Activated CD8-positive, alpha-beta memory T cell treated with anti-CD3 and anti-CD28 coated beads, Interleukin-2, amount 50 U/mL, for 24 hours (primary cell): ENCODE data around the gene IL21R.
A peak's percentile ranks its signal among the peaks of the same experiment; 100 is the strongest.
"Not testable (repeated sequence)": the region's sequence is repeated elsewhere in the genome, so short reads cannot be mapped to it uniquely, and the experiment has no call there.

Source experiments
- DNase-seq: peaks from one replicate; pipeline ENCODE4 v3.0.0-alpha.2; 2020; ENCODE audit errors: extremely low read depth

The IL21R gene

DNA sequence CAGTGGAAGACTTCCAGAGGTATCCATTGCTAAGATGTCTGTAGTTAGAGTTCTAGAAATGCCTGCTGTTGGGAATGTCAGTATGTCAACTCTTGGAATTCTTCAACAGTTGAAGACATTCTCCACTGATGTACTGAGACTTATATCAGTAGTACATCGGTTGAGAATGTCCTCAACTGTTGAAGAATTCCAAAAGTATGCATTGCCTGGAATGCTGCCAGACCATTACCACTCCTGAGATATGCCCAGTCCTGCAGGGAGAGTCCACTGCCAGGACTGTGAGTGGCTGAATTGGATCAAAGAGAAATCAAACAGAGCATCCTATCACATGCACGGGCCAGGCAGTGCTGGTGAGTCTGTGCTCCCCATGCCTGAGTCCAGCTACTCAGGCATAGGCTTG, 42.0 kb downstream of the IL21R start:
- no peak for DNase-seq

DNA sequence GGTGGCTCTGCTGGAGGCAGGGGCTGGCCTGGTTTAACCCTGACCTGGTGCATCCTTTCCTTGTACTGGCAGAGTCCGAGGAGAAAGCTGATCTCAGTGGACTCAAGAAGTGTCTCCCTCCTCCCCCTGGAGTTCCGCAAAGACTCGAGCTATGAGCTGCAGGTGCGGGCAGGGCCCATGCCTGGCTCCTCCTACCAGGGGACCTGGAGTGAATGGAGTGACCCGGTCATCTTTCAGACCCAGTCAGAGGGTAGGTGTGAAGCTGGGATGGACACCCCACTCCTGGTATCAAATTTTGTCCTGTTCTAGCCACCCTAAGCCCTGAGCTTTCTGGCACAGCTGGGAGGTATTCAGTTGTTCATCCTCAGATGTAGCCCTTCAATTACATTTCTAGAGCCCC, 42.5 kb downstream of the IL21R start:
- DNase-seq: no peak

DNA sequence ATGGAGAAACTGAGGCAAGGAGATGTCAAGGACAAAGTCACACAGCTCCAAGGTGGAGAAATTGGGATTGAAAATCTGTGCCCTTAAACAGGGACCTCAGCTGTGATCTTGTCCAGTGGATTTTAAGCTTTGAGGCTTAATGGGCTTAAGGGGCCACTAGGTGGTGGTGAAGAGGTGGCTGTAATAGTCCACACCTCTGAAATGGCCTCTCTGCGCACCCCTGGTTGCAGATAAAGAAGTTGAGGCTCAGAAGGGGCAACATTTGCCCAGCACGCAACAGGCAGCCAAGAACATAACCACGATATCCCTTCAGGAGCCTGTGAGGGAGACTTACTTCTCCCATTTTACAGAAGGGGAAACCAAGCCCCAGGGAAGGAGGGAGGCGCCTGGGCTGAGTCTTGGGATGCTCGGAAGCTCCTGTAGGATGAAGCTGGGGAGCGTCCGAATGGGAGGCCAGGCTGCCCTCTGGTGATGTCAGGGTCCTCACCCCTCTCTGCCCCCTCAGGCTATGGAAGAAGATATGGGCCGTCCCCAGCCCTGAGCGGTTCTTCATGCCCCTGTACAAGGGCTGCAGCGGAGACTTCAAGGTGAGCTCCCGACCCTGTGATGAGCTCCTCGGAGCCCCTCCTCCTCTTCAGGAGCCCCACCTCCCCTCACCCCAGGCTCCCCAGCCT, 43.7 kb downstream of the IL21R start:
- no peak for DNase-seq

DNA sequence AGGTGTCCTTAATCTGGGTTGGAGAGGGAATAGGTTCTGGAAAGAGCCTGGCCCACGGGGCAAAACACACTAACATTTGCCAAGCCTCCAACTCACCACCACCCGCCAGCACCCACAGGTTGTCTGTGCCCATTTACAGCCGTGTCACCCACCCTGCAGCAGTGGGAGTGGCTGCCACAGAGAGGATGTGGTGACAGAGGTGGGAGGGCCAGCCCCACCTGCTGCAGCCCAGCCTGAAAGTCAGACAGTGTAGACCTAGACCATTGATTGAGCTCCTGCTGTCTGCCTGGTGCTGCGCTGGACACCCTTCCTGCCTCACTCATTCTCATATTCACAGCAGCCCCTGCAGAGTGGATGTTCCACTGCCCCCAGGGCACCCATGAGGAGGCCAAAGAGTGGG, 44.7 kb downstream of the IL21R start:
- peak; percentile 39 for DNase-seq

DNA sequence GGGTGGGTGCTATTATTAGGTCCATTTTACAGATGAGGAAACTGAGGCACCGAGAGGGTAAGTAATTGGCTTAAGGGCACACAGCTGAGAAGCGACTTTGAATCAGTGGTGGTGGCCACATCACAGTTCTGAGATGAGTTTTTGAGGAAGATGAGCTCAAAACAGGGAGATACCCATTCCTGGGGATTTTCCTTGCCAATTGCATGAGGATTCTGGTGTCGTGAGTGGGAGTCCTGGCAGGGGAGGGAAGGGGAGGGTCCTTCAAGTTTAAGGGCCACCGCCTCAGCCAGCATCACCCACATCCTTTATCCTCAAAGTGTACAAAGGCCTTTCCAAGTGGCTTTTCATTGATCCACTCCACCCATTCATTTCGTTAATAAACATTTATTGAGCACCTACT, 45.3 kb downstream of the IL21R start:
- no peak for DNase-seq

DNA sequence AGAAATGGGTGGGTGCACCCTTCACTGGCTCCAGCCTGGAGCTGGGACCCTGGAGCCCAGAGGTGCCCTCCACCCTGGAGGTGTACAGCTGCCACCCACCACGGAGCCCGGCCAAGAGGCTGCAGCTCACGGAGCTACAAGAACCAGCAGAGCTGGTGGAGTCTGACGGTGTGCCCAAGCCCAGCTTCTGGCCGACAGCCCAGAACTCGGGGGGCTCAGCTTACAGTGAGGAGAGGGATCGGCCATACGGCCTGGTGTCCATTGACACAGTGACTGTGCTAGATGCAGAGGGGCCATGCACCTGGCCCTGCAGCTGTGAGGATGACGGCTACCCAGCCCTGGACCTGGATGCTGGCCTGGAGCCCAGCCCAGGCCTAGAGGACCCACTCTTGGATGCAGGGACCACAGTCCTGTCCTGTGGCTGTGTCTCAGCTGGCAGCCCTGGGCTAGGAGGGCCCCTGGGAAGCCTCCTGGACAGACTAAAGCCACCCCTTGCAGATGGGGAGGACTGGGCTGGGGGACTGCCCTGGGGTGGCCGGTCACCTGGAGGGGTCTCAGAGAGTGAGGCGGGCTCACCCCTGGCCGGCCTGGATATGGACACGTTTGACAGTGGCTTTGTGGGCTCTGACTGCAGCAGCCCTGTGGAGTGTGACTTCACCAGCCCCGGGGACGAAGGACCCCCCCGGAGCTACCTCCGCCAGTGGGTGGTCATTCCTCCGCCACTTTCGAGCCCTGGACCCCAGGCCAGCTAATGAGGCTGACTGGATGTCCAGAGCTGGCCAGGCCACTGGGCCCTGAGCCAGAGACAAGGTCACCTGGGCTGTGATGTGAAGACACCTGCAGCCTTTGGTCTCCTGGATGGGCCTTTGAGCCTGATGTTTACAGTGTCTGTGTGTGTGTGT, 46.8 kb downstream of the IL21R start:
- no peak for DNase-seq

DNA sequence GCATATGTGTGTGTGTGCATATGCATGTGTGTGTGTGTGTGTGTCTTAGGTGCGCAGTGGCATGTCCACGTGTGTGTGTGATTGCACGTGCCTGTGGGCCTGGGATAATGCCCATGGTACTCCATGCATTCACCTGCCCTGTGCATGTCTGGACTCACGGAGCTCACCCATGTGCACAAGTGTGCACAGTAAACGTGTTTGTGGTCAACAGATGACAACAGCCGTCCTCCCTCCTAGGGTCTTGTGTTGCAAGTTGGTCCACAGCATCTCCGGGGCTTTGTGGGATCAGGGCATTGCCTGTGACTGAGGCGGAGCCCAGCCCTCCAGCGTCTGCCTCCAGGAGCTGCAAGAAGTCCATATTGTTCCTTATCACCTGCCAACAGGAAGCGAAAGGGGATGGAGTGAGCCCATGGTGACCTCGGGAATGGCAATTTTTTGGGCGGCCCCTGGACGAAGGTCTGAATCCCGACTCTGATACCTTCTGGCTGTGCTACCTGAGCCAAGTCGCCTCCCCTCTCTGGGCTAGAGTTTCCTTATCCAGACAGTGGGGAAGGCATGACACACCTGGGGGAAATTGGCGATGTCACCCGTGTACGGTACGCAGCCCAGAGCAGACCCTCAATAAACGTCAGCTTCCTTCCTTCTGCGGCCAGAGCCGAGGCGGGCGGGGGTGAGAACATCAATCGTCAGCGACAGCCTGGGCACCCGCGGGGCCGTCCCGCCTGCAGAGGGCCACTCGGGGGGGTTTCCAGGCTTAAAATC, 47.6 kb downstream of the IL21R start:
- DNase-seq: peak; percentile 58

DNA sequence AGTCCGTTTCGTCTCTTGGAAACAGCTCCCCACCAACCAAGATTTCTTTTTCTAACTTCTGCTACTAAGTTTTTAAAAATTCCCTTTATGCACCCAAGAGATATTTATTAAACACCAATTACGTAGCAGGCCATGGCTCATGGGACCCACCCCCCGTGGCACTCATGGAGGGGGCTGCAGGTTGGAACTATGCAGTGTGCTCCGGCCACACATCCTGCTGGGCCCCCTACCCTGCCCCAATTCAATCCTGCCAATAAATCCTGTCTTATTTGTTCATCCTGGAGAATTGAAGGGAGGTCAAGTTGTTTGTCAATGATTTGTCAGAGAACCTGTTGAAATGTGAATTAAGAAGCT, 48.2 kb downstream of the IL21R start:
- DNase-seq: no peak

DNA sequence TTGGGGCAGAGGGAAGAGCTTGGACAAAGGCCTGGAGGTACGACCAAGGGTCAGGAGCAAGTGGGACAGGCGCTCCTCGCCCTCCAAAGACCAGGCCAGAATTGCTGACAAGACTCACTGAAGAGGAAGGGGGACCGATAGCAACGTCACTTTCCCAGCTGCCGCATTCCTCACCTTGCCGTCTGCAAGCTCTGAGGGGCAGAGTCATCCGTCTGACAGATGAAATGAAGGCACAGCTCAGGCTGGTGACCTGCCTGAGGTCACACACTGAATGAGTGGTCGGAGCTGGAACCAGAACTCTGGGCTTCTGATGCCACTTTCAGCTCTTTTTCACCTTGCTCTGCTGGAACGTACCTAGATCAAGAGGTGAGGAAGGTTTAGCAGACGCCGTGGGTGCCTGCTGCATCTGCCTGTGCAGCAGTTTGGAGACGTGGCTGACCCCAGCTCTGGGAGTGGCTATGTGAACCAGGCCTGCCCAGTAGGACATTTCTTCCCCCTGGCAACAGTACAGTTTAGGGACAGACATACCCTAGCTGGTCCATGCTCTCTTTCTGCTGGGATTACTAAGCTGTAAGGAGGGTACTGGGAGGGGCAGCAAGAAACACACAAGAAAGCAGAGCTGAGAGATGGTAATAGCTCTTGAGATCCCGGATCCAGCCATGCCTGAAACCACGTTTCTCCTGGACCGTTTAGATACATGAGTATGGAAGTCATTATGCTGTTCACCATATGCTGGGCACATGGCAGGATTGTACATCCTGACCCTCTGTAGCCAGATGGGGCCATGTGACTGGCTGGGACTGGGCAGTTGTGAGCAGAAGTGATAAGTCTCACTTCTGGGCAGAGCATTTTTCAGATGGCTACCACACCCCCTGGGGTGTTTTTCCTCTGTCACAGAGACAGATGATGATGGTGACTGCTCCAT, 50.9 kb downstream of the IL21R start:
- DNase-seq: no peak

DNA sequence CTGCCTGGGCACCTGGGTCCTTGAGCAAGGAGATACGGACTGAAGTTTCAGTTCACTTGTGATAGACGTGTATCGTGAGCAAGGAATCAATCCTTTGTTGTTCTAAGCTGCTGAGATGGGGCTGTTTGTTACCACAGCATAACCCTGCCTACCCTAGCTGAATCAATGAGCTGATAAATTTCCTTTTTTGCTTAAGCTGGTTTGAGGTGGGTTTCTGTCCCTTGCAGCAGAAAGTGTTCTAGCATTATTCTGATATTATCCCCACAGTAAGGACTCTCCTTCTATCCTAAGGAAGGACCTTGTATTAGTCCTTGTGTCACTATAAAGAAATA, 51.5 kb downstream of the IL21R start:
- DNase-seq: no peak

DNA sequence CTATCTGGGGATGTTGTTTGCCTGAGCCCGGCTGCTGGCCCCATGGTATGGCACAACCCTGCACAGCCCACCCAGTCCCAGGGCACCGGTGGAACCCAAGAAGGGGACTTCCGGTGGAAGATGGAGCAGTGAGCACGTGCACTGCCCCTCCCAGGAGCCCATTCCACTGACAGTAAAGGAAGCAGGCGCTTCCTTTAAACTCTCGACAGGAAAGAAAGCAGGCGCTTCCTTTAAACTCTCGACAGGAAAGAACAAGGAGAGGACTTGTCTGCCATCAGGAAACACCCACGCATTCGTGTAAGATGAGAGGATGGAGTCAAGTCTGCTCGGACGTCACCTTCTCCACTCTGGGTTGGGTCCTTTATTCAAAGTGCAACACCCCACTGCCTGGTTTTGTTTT, 53.7 kb downstream of the IL21R start:
- no peak for DNase-seq

DNA sequence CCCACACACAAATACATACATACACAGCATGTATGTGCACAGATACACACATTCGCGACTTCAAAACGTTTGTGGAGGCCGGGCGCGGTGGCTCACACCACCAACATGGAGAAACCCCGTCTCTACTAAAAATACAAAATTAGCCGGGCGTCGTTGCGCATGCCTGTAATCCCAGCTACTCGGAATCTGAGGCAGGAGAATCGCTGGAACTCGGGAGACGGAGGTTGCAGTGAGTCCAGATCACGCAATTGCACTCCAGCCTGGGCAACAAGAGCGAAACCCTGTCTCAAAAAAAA, 55.6 kb downstream of the IL21R start:
- DNase-seq: not testable (repeated sequence)

DNA sequence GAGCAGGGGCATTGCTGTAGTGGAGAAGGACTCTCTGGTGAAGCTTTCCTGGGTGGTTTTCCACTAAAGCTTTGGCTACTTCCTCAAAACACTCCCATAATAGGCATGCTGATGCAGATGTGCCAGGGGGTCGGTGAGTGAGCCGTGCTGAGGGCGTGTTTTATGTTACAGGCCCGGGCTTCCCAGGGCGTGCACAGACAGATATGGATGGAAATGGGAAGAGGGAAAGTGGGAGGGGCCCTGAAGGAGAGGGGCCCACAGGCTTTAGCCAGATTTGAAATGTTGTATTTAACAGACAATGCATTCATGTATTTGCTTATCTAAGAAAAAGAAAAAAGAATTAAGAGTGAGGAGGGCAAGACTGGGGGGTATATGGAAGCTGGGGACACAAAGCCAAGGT, 56.3 kb downstream of the IL21R start:
- no peak for DNase-seq

DNA sequence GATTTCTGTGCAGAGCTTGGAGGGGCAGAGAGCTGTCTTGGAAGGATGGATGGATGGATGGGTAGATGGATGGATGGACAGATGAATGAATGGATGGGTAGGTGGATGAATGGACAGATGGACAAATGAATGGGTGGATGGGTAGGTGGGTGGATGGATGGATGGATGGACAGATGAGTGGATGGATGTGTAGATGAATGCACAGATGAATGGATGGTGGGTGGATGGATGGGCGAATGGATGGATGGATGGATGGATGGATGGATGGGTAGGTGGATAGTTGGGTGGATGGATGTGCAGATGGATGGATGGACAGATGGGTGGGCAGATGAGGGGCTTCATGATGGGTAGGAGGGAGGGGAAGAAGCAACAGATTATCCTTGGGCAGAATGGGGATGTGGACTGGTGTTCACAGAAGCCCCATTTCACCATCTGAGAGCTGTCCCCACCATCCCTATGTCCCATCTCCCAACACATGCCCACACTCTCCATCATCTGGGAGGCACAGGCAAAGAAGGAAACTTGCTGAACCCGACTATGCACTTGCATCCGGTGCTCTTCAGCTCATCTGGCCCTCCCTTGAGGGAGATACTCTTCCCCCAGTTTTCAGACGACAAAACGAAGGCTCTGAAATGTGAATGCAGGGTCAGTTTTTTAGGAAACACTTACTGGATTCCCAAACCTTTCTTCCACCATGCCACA, 57.2 kb downstream of the IL21R start:
- DNase-seq: no peak

DNA sequence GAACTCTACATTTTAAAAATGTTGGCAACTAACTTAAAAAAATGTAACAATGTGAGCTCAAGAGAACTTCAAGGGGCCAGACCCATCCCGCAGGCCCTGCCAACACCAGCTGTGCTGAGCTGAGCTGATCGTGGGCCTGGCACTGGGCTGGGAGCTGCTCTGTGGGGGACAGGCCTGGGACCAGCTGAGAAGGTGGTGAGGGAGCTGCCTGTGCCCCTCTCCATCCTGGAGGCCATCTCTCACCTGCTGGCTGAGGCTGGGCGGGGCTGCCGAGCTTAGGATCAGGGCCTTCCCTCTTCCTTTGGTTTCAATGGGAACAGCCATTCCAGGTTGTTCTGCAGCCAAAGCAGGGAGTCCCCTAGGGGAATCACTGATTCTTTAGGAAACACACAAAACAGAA, 58.2 kb downstream of the IL21R start:
- no peak for DNase-seq

DNA sequence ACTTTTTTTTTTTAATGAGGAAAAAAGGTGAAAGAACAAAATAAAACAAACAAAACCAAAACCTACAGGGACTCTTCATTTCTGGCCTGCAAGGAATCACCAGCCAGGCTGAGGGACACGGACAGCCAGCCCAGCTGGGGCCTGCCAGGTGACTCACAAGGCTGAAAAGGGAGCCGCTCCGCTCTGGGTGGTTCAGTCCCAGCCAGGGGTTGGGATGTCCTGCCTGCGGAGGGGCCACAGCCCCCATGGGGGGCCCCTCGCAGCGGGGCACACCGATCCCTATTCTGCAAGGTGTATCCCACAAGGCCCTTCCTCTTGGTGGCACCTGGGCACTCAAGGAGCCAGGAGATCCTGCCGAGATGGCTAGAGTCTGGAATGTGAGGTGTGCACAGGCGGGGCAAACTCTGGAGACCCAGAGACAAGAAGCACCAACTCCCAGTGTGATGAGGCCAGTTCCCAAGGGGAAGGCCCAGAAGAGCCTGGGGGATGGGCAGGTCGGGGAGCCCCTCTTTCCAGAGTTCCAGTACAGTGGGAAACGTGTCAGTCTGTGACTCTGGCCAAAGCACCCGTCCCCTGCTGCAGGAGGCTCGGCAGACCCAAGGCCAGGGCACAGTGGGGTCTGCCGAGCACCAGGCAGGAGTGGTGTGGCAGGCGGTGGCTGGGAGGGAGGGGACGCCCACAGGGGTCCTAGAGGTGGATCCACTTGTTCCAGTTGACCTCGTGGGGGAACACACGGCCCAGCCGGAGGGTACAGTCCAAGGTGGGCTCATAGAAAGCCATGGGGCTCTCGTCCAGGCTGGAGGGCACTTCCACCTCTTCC, 58.9 kb downstream of the IL21R start:
- DNase-seq: no peak

DNA sequence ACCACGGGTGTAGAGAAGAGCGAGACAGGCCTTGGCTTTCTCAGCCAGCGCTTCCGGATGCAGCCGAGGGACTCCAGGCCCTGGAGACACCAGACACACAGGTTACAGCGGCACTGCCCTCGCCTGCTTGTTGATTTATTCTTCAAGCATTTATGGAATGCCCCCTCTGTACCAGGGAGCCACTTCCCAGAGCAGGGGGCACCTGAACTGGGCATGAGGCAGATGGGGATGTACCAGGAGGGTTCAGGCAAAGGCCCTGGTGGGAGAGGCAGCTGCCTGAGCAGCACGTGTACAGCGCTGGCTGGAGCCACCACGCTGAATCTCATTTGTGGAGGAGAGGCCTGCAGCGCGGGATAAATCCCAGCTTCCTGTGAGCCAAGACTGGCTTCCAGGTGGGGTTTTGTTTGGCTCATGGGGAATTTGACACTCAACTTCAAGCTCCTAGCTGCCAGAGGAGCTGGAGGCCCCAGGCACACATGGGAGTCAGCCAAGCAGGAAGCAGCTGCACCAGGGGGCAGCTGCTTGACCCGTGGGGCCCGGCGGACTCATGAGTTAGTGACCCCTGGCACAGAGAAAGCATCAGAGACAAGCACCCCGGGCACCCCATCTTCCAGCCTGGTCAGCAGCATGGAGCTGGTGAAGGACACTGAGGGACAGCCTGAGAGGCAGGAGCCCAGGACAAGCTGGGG, 59.7 kb downstream of the IL21R start:
- no peak for DNase-seq

DNA sequence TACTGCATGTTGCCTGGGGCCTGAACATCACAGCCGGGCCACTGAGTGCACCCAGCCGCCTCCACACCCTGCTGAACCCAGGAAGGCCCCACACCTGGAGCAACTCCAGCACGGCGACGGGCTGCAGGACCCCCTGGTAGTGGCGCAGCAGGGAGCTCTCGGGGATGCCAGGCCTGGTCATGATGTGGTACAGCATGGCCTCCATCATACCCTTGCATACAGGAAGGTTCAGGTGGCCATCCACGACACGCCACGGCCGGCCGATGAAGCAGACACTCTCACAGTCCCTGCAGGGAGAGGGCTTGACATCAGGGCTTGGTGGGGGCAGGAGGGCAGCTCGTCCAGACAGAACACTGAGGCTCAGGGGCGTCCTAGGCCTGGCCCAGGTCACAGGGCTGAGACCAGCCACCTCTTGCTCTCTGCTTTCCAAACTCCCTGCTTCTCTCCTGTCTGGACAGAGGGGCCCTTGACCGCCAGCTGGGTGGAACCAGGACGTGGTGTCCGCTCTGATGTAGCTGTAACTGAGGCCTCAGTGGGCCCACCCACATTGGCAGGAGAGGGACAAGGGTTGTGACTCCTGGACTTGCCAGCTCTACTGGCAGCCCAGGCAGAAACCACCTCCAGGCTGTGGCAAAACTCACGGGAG, 60.3 kb downstream of the IL21R start:
- no peak for DNase-seq
